Transverse colon (tissue), 4 donors: ENCODE measurements around the gene C9orf50. TPM values are rescaled to one million over a fixed set of nuclear protein-coding genes. Genes with fewer than 3 reads are reported as not detected.

ENCODE experiments used
- DNase-seq: peaks from one replicate; pipeline ENCODE4 v3.0.0-alpha.2; 2019
- H3K27ac ChIP-seq, 4 donors: fragments of 200-600 bp; sonication (generic); 2 replicates each; pipeline ENCODE4 v1.5.1; 2016 to 2018; ENCODE audit warnings: inconsistent platforms in 4 of 4
- H3K27me3 ChIP-seq: fragments of 200-600 bp; sonication (generic); 2 replicates; pipeline ENCODE4 v1.5.1; 2017; ENCODE audit warnings: inconsistent platforms
- H3K36me3 ChIP-seq, 4 donors: fragments of 200-600 bp; sonication (generic); 2 replicates each; pipeline ENCODE4 v1.5.1; 2017 to 2019; ENCODE audit warnings: inconsistent platforms in 4 of 4
- H3K4me1 ChIP-seq, 4 donors: fragments of 200-600 bp; sonication (generic); 2 replicates each; pipeline ENCODE4 v1.5.1; 2017 to 2020; ENCODE audit warnings: inconsistent platforms in 4 of 4
- H3K4me3 ChIP-seq, 4 donors: fragments of 200-600 bp; sonication (generic); 1 replicate in 1 of 4; 2 replicates in 3 of 4; pipeline versions ENCODE4 v1.5.1 to v1.6.1; 2017 to 2019; ENCODE audit warnings: inconsistent platforms in 4 of 4
- H3K9me3 ChIP-seq, 2 donors: fragments of 200-600 bp; sonication (generic); 2 replicates each; pipeline ENCODE4 v1.5.1; 2017 to 2019; ENCODE audit warnings: inconsistent platforms in 2 of 2
- EP300 ChIP-seq: sonication (generic); formaldehyde crosslinking; IDR thresholded peaks from one replicate; pipeline ENCODE4 v1.6.1; 2017; ENCODE audit warnings: antibody characterized with exemption, low read depth
- POLR2A ChIP-seq: fragments of 450-650 bp; IDR thresholded peaks from one replicate; pipeline ENCODE4 v1.6.1; 2016; ENCODE audit warnings: antibody characterized with exemption, mild to moderate bottlenecking, moderate library complexity
- POLR2AphosphoS5 ChIP-seq, 3 donors: sonication (generic); formaldehyde crosslinking; IDR thresholded peaks; one replicate each; pipeline ENCODE4 v1.6.1; 2016; ENCODE audit warnings: antibody characterized with exemption in 3 of 3
- WGBS, 2 donors: methylation state at CpG; one replicate each; pipeline ENCODE4 v1.1.5; 2018; ENCODE audit warnings: low coverage in 1 of 2; 5-methylcytosine and 5-hydroxymethylcytosine counted together
- in situ Hi-C, 4 donors: fragments of 200-750 bp; cut with MboI; loops; one replicate each; pipeline versions ENCODE4 v1.15.0 to v1.15.1; 2017; ENCODE audit warnings: low sequenced_read_pairs in 3 of 4, low pct_ligation_motif_present in 1 of 4, low pct_unique_long_range_greater_than_20kb in 1 of 4
- intact Hi-C: fragments of 100-400 bp; cut with DNase I; formaldehyde crosslinking; loops from one replicate; pipeline ENCODE4 v1.15.1; 2023; ENCODE audit warnings: low total_unique reads
- total RNA-seq, 4 donors: library from RNA; depleted of rRNA; stranded (reverse); fragments of >200 nt; gene quantifications; one replicate each; pipeline ENCODE4 v1.1.0, GENCODE V29; 2016
- TF ChIP-seq, protein P1 (sequence below), 5 experiments: fragments of 200-600 bp in 3 of 5; fragments of 450-650 bp in 2 of 5; sonication (generic) in 3 of 5; IDR thresholded peaks; 1 replicate in 2 of 5; 2 replicates in 3 of 5; pipeline ENCODE4 v1.5.1; 2016 to 2017; ENCODE audit warnings: antibody characterized with exemption in 5 of 5, inconsistent platforms in 3 of 5, mild to moderate bottlenecking in 2 of 5, moderate library complexity in 1 of 5

Gene C9orf50
- total RNA-seq, 4 donors from 2014 or later, result not detected

DNA sequence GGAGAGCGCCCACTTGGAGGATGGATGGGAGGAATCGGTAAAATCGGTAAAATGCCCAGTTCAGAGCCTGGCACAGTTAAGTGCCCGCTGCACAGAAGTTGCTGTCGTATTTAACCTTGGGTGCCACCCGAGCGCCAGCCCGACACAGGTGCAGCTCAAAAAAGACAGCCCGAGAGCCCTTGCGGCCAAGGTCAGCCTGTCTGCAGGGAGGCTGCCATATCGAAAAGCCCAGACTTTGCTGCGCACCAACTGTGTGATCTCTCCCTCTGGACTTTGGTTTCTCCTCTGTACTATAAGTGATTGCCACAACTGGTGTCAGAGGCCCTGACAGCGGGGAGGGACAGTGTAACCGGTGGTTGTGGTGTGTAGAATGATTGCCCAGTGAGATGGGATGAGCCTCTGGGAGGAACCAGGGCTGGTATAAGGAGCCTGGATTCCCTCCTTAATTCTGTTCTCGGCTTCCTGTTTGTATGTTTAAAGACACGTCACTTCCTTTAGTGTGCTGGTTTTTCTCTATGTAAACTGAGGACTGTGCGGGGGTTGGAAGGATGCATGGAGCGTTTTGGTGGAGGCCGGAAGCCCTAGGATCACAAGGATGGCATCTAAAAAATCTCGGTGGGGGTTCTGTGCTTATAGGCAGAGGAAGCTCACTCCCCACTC, 5.9 kb upstream of the C9orf50 start:
- Histone ChIP-seq H3K36me3 (no peaks in the 10 kb centered on the region), H3K27me3 (no peaks in the 10 kb centered on the region), H3K9me3 (no peaks in the 10 kb centered on the region), H3K4me1 (peaks cover 22 to 54% (median 26%) of the 10 kb centered on the region in 4 donors), H3K4me3 (peak overlapping the region; percentile 52 to 79 (median 60)), H3K27ac (peak overlapping the region; percentile 88 to 93 (median 90))
- in situ Hi-C loops, result no loop called here
- 2 to 3% methylated on average over 8 to 20 of the region's 20 CpGs for WGBS, 2 donors
- intact Hi-C loops, result no loop called here
- DNase-seq, result peak; percentile 53
- TF ChIP-seq POLR2AphosphoS5 (IDR thresholded peaks at IDR 0.05) (peak in 1 of 3 donors; percentile 32), EP300 (no peak), POLR2A (no peak)
- TF ChIP-seq, protein P1, sequence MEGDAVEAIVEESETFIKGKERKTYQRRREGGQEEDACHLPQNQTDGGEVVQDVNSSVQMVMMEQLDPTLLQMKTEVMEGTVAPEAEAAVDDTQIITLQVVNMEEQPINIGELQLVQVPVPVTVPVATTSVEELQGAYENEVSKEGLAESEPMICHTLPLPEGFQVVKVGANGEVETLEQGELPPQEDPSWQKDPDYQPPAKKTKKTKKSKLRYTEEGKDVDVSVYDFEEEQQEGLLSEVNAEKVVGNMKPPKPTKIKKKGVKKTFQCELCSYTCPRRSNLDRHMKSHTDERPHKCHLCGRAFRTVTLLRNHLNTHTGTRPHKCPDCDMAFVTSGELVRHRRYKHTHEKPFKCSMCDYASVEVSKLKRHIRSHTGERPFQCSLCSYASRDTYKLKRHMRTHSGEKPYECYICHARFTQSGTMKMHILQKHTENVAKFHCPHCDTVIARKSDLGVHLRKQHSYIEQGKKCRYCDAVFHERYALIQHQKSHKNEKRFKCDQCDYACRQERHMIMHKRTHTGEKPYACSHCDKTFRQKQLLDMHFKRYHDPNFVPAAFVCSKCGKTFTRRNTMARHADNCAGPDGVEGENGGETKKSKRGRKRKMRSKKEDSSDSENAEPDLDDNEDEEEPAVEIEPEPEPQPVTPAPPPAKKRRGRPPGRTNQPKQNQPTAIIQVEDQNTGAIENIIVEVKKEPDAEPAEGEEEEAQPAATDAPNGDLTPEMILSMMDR (IDR thresholded peaks at IDR 0.05), result peak in 1 of 5 experiments; percentile 12

DNA sequence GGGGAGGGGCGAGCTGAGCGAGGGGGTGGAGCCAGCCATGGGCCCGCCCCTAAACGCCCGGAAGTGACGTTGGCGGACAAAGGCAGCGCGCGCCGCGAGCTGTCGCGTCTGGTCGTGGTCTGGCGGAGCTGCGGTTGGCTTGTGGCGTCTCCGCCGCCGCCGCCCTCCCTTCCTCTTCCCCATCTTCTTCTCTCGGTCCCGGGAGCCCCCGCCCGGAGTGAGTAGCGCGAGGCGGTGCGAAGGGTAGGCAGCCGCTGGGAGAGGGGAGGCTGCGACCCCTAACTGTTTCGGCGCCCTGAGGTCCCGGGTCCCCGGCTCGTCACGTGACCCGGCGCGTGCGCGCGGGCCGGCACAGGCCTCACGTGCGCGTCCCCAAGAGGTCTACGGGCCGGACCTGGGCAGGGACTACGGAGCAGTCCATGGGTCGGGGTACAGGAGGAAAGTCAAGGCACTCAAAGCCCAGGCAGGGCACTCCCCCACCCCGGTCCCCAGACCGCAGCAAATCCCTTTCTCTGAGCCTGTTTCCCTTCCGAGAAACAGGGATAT, 5.3 kb upstream of the C9orf50 start, which contains the start of gene NTMT1:
Gene NTMT1 (plus strand): TSS at position 85 of the 546 bp plus-strand sequence. CDS start 6,541 bp downstream, outside the sequence.
- TF ChIP-seq POLR2AphosphoS5 (IDR thresholded peaks at IDR 0.05) (peak; percentile 98 to 99 (median 99)), EP300 (no peak), POLR2A (peak; percentile 97)
- TF ChIP-seq, protein P1 (IDR thresholded peaks at IDR 0.05), result no peak
- Histone ChIP-seq H3K9me3 (no peaks in the 10 kb centered on the region), H3K4me1 (peaks cover 22 to 49% (median 26%) of the 10 kb centered on the region in 4 donors), H3K27ac (peak within 1 kb of the TSS; percentile 88 to 93 (median 90)), H3K27me3 (no peaks in the 10 kb centered on the region), H3K36me3 (no peaks in the 10 kb centered on the region), H3K4me3 (peak within 1 kb of the TSS; percentile 52 to 79 (median 60))
- 0 to 1% methylated on average over 3 to 44 of the region's 55 CpGs for WGBS, 2 donors
- intact Hi-C loops (no loop called here), in situ Hi-C loops (no loop called here)
- peak; percentile 89 for DNase-seq

DNA sequence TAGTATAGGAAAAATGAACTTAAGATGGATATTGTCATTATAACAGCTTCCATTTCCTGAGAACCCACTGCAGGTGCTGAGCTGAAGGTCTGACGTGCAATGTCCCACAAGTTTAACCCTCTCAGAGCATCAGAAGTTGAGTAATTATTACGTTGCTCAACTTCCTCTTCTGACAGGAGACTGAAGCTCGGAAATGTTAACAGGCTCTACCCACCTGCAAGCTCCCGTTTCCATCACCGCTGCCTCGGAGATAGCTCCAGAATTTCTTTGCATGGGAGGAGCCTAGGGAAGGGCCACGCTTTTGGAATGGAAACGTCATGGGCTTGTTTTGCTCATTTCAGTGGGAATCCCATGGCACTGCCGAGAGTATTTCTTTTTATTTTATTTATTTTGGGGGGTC, 4.0 kb upstream of the C9orf50 start:
- Histone ChIP-seq H3K4me3 (peak overlapping the region in 1 of 4 donors; percentile 79), H3K36me3 (no peaks in the 10 kb centered on the region), H3K9me3 (no peaks in the 10 kb centered on the region), H3K4me1 (peaks cover 18 to 52% (median 30%) of the 10 kb centered on the region in 4 donors), H3K27ac (peak overlapping the region in 1 of 4 donors; percentile 93), H3K27me3 (peaks cover 7% of the 10 kb centered on the region)
- intact Hi-C loops (no loop called here), in situ Hi-C loops (no loop called here)
- WGBS, 2 donors, result 49 to 70% methylated on average over 7 to 9 of the region's 9 CpGs
- no peak for DNase-seq
- no peak for TF ChIP-seq POLR2AphosphoS5 (IDR thresholded peaks at IDR 0.05)
- TF ChIP-seq EP300, result no peak
- TF ChIP-seq, protein P1 (IDR thresholded peaks at IDR 0.05), result no peak
- no peak for TF ChIP-seq POLR2A

DNA sequence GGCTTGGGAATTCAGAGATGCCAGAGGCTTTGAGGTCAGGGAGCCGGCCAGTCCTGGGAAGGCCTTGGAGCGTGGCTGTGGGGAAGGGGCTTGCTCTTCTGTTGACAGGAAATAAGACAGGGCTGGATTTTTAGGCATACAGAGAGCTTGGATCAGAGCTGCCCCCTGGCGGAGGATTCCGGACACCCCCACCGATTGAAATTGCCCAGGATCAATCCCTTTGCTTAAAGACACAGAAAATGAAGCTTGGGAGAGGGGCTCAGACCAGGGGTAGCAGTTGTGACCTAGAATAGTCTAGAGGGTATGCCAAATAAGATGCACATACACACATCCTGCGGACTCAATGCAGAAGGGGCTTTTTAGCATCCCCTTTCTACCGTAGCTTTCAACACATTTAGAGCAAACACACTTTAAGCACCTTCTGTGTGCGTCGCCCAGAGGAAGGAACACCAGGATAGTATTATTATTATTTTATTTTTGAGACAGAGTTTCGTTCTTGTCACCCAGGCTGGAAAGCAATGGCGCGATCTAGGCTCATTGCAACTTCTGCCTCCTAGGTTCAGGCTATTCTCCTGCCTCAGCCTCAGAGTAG, 3.4 kb upstream of the C9orf50 start:
- H3K4me1 ChIP-seq, result peaks cover 18 to 50% (median 32%) of the 10 kb centered on the region in 4 donors
- DNase-seq, result peak; percentile 66
- no peak overlapping the region for H3K27ac ChIP-seq
- H3K36me3 ChIP-seq, result no peaks in the 10 kb centered on the region
- intact Hi-C loops (no loop called here), in situ Hi-C loops (no loop called here)
- peaks cover 14% of the 10 kb centered on the region for H3K27me3 ChIP-seq
- H3K4me3 ChIP-seq, result no peak overlapping the region
- TF ChIP-seq, protein P1 (IDR thresholded peaks at IDR 0.05), result peak; percentile 65 to 76 (median 74)
- no peak for TF ChIP-seq POLR2AphosphoS5 (IDR thresholded peaks at IDR 0.05)
- 43% methylated on average over 12 of the region's 12 CpGs; no CpG with 5 or more reads in 1 of the 2 donors for WGBS, 2 donors
- H3K9me3 ChIP-seq, result no peaks in the 10 kb centered on the region
